Gastrocnemius medialis (tissue), 4 donors: Measurements from ENCODE around the gene LRRC53. TPM values are rescaled to one million over a fixed set of nuclear protein-coding genes. Genes with fewer than 3 reads are reported as not detected.

Experiments
- ATAC-seq, 2 donors: fragments of 150-250 bp; one replicate each; pipeline ENCODE4 v1.9.1; 2016
- DNase-seq, 2 donors: peaks; one replicate each; pipeline ENCODE4 v3.0.0-alpha.2; 2019
- H3K27ac ChIP-seq, 4 donors: fragments of 200-600 bp; sonication (generic); 1 replicate in 1 of 4; 2 replicates in 3 of 4; pipeline ENCODE4 v1.5.1; 2016 to 2018; ENCODE audit warnings: mild to moderate bottlenecking in 2 of 4, moderate library complexity in 1 of 4
- H3K27me3 ChIP-seq, 3 donors: fragments of 200-600 bp; sonication (generic) in 2 of 3; 1 replicate in 1 of 3; 2 replicates in 2 of 3; pipeline versions ENCODE4 v1.5.1 to v1.6.0; 2016 to 2019; ENCODE audit warnings: mild to moderate bottlenecking in 1 of 3, moderate library complexity in 1 of 3
- H3K36me3 ChIP-seq, 2 donors: fragments of 200-600 bp; sonication (generic) in 1 of 2; one replicate each; pipeline ENCODE4 v1.5.1; 2017 to 2018
- H3K4me1 ChIP-seq, 2 donors: fragments of 200-600 bp; sonication (generic) in 1 of 2; one replicate each; pipeline ENCODE4 v1.5.1; 2016 to 2017; ENCODE audit warnings: mild to moderate bottlenecking in 2 of 2
- H3K4me3 ChIP-seq, 4 donors: fragments of 200-600 bp; sonication (generic) in 3 of 4; 1 replicate in 1 of 4; 2 replicates in 3 of 4; pipeline ENCODE4 v1.5.1; 2016 to 2019; ENCODE audit warnings: mild to moderate bottlenecking in 2 of 4
- H3K9me3 ChIP-seq, 3 donors: fragments of 200-600 bp; sonication (generic) in 2 of 3; 1 replicate in 1 of 3; 2 replicates in 2 of 3; pipeline ENCODE4 v1.5.1; 2016 to 2019
- POLR2A ChIP-seq, 2 donors: fragments of 450-650 bp; IDR thresholded peaks; one replicate each; pipeline ENCODE4 v1.6.1; 2017; ENCODE audit warnings: antibody characterized with exemption in 2 of 2, mild to moderate bottlenecking in 2 of 2, moderate library complexity in 2 of 2
- in situ Hi-C, 4 donors: fragments of 200-750 bp; cut with MboI; loops; one replicate each; pipeline versions ENCODE4 v1.15.0 to v1.8.0; 2017; ENCODE audit warnings: low sequenced_read_pairs in 4 of 4
- intact Hi-C: fragments of 100-400 bp; cut with DNase I; formaldehyde crosslinking; loops from one replicate; pipeline ENCODE4 v1.15.1; 2023; ENCODE audit warnings: low total_unique reads
- total RNA-seq, 4 donors: library from RNA; depleted of rRNA; stranded (reverse); fragments of >200 nt; gene quantifications; one replicate each; pipeline versions ENCODE4 v1.1.0 to v1.2.3, GENCODE V29; 2016
- TF ChIP-seq, protein P1 (sequence below), 5 experiments: fragments of 450-650 bp in 3 of 5; fragments of 200-600 bp in 2 of 5; sonication (generic) in 2 of 5; IDR thresholded peaks in 4 of 5; conservative IDR thresholded peaks in 1 of 5; 1 replicate in 4 of 5; 2 replicates in 1 of 5; pipeline ENCODE4 v1.5.1; 2016 to 2019; ENCODE audit warnings: antibody characterized with exemption in 5 of 5, mild to moderate bottlenecking in 3 of 5, moderate library complexity in 3 of 5

Gene LRRC53
- total RNA-seq, 4 donors from 2014 or later: not detected

DNA sequence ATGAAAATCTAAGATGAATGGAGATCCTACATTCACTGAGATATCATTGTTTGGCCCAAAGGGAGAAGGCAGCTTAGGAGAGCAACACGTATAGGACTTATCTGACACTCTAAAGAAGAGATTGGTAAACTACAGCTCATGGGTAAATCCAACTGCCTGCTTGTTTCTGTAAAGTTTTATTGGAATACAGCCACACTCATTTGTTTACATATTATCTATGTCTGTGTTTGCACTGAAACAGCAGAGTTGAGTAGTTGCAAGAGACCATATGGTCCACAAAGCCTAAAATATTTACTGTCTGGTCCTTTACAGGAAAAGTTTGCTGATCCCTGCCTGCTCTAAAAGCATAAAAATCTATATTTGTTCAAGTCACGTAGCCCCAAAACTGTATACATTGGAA lies 14.3 kb upstream of the LRRC53 start:
- Histone ChIP-seq H3K4me1 (peaks cover 0 to 6% of the 10 kb centered on the region in 2 donors), H3K36me3 (no peaks in the 10 kb centered on the region), H3K27ac (no peak overlapping the region), H3K4me3 (no peak overlapping the region), H3K9me3 (no peaks in the 10 kb centered on the region), H3K27me3 (no peaks in the 10 kb centered on the region)
- in situ Hi-C loops: no loop called here
- TF ChIP-seq, protein P1, sequence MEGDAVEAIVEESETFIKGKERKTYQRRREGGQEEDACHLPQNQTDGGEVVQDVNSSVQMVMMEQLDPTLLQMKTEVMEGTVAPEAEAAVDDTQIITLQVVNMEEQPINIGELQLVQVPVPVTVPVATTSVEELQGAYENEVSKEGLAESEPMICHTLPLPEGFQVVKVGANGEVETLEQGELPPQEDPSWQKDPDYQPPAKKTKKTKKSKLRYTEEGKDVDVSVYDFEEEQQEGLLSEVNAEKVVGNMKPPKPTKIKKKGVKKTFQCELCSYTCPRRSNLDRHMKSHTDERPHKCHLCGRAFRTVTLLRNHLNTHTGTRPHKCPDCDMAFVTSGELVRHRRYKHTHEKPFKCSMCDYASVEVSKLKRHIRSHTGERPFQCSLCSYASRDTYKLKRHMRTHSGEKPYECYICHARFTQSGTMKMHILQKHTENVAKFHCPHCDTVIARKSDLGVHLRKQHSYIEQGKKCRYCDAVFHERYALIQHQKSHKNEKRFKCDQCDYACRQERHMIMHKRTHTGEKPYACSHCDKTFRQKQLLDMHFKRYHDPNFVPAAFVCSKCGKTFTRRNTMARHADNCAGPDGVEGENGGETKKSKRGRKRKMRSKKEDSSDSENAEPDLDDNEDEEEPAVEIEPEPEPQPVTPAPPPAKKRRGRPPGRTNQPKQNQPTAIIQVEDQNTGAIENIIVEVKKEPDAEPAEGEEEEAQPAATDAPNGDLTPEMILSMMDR (IDR thresholded peaks at IDR 0.05 in 4 of 5, conservative IDR thresholded peaks at IDR 0.05 in 1 of 5): no peak
- TF ChIP-seq POLR2A (IDR thresholded peaks at IDR 0.05): no peak
- no peak for ATAC-seq
- no peak for DNase-seq
- intact Hi-C loops: no loop called here

DNA sequence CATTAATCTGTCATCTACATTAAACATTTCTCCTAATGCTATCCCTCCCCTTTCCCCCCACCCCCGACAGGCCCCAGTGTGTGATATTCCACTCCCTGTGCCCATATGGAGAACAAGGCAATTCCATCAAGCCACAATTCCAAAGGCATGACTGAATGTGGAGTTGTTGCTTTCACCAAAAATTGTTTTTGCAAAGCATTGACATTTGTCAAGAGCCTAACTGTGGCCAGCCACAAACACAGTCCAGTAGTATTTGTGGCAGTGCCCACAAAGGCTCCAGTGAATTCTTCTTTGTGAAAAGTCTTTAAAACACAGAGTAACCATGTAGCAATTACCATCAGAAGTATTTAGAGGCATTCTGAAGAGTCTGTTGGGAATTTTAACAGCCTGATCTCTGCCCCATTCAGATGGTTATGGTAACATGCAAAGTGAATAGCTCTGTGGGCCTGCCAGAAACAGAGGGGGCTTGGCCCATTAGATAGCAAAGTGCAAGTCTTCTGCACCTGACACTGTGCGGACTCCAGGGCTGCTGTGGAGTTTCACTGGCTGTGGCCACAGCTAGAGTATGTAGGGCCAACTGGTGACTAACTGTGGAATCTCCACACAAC lies 11.6 kb upstream of the LRRC53 start:
- Histone ChIP-seq H3K4me1 (peaks cover 0 to 6% of the 10 kb centered on the region in 2 donors), H3K9me3 (no peaks in the 10 kb centered on the region), H3K27ac (no peak overlapping the region), H3K36me3 (no peaks in the 10 kb centered on the region), H3K27me3 (no peaks in the 10 kb centered on the region), H3K4me3 (no peak overlapping the region)
- TF ChIP-seq POLR2A (IDR thresholded peaks at IDR 0.05): no peak
- TF ChIP-seq, protein P1 (IDR thresholded peaks at IDR 0.05 in 4 of 5, conservative IDR thresholded peaks at IDR 0.05 in 1 of 5): no peak
- intact Hi-C loops (no loop called here), in situ Hi-C loops (no loop called here)
- DNase-seq: no peak
- ATAC-seq: no peak

DNA sequence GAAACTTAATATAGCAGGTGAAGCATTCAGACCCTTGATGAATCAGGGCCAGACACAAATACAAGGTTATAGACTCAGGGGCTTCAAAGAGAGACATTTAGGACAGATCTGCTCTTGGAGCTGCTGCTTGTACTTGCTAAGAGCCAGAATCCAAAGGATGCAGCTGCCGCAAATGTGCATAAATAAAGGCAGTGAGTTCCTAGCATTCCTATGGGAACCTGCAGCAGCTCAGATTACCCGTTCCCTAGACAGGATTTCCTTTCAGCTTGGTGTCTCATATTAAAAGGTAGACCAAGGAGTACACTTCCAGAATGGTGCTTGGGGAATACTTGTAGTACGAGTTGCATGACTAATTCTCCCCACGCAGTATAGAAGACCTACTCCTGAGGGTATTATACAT lies 9.7 kb upstream of the LRRC53 start:
- intact Hi-C loops: no loop called here
- TF ChIP-seq, protein P1 (IDR thresholded peaks at IDR 0.05 in 4 of 5, conservative IDR thresholded peaks at IDR 0.05 in 1 of 5): no peak
- TF ChIP-seq POLR2A (IDR thresholded peaks at IDR 0.05): no peak
- H3K4me1 ChIP-seq: peaks cover 0 to 6% of the 10 kb centered on the region in 2 donors

DNA sequence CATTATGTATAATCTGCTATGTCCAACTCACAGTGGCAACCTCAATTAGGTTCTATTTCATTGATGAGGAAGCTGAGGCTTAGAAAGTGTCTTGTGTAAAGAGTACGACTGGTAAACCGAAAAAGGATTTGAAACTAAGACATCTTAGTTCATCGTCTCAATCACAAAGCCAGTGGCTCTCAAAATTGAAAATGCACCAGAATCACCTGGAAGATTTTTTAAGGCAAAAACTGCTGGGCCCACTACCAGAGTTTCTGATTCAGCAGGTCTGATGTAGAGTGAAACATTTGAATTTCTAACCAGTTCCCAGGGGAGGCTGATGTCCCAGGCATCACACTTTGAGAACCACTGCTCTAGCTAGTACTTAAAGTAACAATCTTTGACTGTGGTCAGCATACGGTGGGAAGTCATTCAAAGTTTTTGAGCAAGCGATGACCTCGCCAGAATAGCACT lies 5.2 kb upstream of the LRRC53 start:
- H3K4me3 ChIP-seq: no peak overlapping the region
- H3K9me3 ChIP-seq: no peaks in the 10 kb centered on the region
- DNase-seq: no peak
- H3K4me1 ChIP-seq: peaks cover 0 to 6% of the 10 kb centered on the region in 2 donors
- H3K27ac ChIP-seq: no peak overlapping the region
- no peaks in the 10 kb centered on the region for H3K36me3 ChIP-seq
- ATAC-seq: no peak
- intact Hi-C loops: no loop called here
- H3K27me3 ChIP-seq: no peaks in the 10 kb centered on the region
- in situ Hi-C loops: no loop called here
- TF ChIP-seq POLR2A (IDR thresholded peaks at IDR 0.05): no peak
- TF ChIP-seq, protein P1 (IDR thresholded peaks at IDR 0.05 in 4 of 5, conservative IDR thresholded peaks at IDR 0.05 in 1 of 5): no peak

More for the DNA sequence above, 9.7 kb upstream of the LRRC53 start:
- in situ Hi-C loops: no loop called here
- Histone ChIP-seq H3K4me3 (no peak overlapping the region), H3K9me3 (no peaks in the 10 kb centered on the region), H3K36me3 (no peaks in the 10 kb centered on the region), H3K27ac (no peak overlapping the region), H3K27me3 (no peaks in the 10 kb centered on the region)
- no peak for ATAC-seq
- no peak for DNase-seq
